Renal cortex interstitium (tissue), 11 donors: ENCODE data around the gene CELF4. TPM values are rescaled to one million over a fixed set of nuclear protein-coding genes. Genes with fewer than 3 reads are reported as not detected.

ENCODE experiments used
- DNase-seq, 11 donors: peaks; one replicate each; pipeline ENCODE4 v3.0.0-alpha.2; 2013; ENCODE audit warnings: low read depth in 9 of 11, low spot score in 4 of 11; ENCODE audit errors: extremely low read depth in 1 of 11
- polyA plus RNA-seq, 3 donors: library from polyadenylated mRNA; unstranded; fragments of 120-200 nt; gene quantifications; one replicate each; pipeline ENCODE4 v1.2.1, GENCODE V29; 2013; ENCODE audit not compliant: insufficient read length in 3 of 3

The CELF4 gene
- polyA plus RNA-seq, 3 donors, result 2.0 to 4.5 (median 2.2) TPM

GRCh38 chr18:37322492-37323035, 243.0 kb downstream of the CELF4 start:
- DNase-seq, result peak in 5 of 11 donors; percentile 37 to 53 (median 46)

- DNase-seq, result no peak
Measured at GRCh38 chr18:37321582-37322491, 243.8 kb downstream of the CELF4 start.

GRCh38 chr18:37320317-37320716, 245.3 kb downstream of the CELF4 start:
- DNase-seq, result no peak

- no peak for DNase-seq
Measured at GRCh38 chr18:37318360-37319355, 246.9 kb downstream of the CELF4 start.

GRCh38 chr18:37317486-37317885, 248.1 kb downstream of the CELF4 start:
- no peak for DNase-seq

GRCh38 chr18:37316468-37316867, 249.1 kb downstream of the CELF4 start:
- DNase-seq, result no peak

GRCh38 chr18:37315935-37316334, 249.7 kb downstream of the CELF4 start:
- DNase-seq, result no peak

- no peak for DNase-seq
Measured at GRCh38 chr18:37314534-37314933, 251.1 kb downstream of the CELF4 start.

GRCh38 chr18:37313624-37314023, 252.0 kb downstream of the CELF4 start:
- no peak for DNase-seq

- DNase-seq, result no peak
Measured at GRCh38 chr18:37309861-37310260, 255.7 kb downstream of the CELF4 start.

- DNase-seq, result no peak
Measured at GRCh38 chr18:37309059-37309458, 256.5 kb downstream of the CELF4 start.

GRCh38 chr18:37307181-37307580, 258.4 kb downstream of the CELF4 start:
- DNase-seq, result no peak

GRCh38 chr18:37306432-37306831, 259.2 kb downstream of the CELF4 start:
- no peak for DNase-seq

- no peak for DNase-seq
Measured at GRCh38 chr18:37305066-37305465, 260.5 kb downstream of the CELF4 start.

GRCh38 chr18:37304012-37304680, 261.5 kb downstream of the CELF4 start:
- no peak for DNase-seq

GRCh38 chr18:37303009-37303408, 262.6 kb downstream of the CELF4 start:
- no peak for DNase-seq

GRCh38 chr18:37302519-37302918, 263.1 kb downstream of the CELF4 start:
- DNase-seq, result no peak

- peak; percentile 90 to 98 (median 95) for DNase-seq
Measured at GRCh38 chr18:37299471-37300304, 265.9 kb downstream of the CELF4 start.
